Stimulated activated CD4-positive, alpha-beta T cell treated with anti-CD3 and anti-CD28 coated beads, Interleukin-12 subunit alpha, Interleukin-12 subunit beta, amount 100 ng/mL, for 24 hours (primary cell): ENCODE data around the gene PHLDA2.

ENCODE experiments used
- DNase-seq, 2 experiments: peaks; one replicate each; pipeline ENCODE4 v3.0.0-alpha.2; 2020; ENCODE audit warnings: low read depth in 2 of 2

The PHLDA2 gene

GRCh38 chr11:2881981-2882375 lies 47.2 kb downstream of the PHLDA2 start:
- DNase-seq = no peak

- DNase-seq = no peak
These were observed 47.9 kb downstream of the PHLDA2 start for GRCh38 chr11:2881076-2881980.

- no peak for DNase-seq
These were observed 48.6 kb downstream of the PHLDA2 start for GRCh38 chr11:2880646-2881045.

- no peak for DNase-seq
These were observed 50.4 kb downstream of the PHLDA2 start for GRCh38 chr11:2878782-2879181.
